Gastrocnemius medialis (tissue), 4 donors: ENCODE data around the gene XYLT1. TPM values are rescaled to one million over a fixed set of nuclear protein-coding genes. Genes with fewer than 3 reads are reported as not detected.

Source experiments
- ATAC-seq, 2 donors: fragments of 150-250 bp; one replicate each; pipeline ENCODE4 v1.9.1; 2016
- DNase-seq, 2 donors: peaks; one replicate each; pipeline ENCODE4 v3.0.0-alpha.2; 2019
- H3K27ac ChIP-seq, 4 donors: fragments of 200-600 bp; sonication (generic); 1 replicate in 1 of 4; 2 replicates in 3 of 4; pipeline ENCODE4 v1.5.1; 2016 to 2018; ENCODE audit warnings: mild to moderate bottlenecking in 2 of 4, moderate library complexity in 1 of 4
- H3K27me3 ChIP-seq, 3 donors: fragments of 200-600 bp; sonication (generic) in 2 of 3; 1 replicate in 1 of 3; 2 replicates in 2 of 3; pipeline versions ENCODE4 v1.5.1 to v1.6.0; 2016 to 2019; ENCODE audit warnings: mild to moderate bottlenecking in 1 of 3, moderate library complexity in 1 of 3
- H3K36me3 ChIP-seq, 2 donors: fragments of 200-600 bp; sonication (generic) in 1 of 2; one replicate each; pipeline ENCODE4 v1.5.1; 2017 to 2018
- H3K4me1 ChIP-seq, 2 donors: fragments of 200-600 bp; sonication (generic) in 1 of 2; one replicate each; pipeline ENCODE4 v1.5.1; 2016 to 2017; ENCODE audit warnings: mild to moderate bottlenecking in 2 of 2
- H3K4me3 ChIP-seq, 4 donors: fragments of 200-600 bp; sonication (generic) in 3 of 4; 1 replicate in 1 of 4; 2 replicates in 3 of 4; pipeline ENCODE4 v1.5.1; 2016 to 2019; ENCODE audit warnings: mild to moderate bottlenecking in 2 of 4
- H3K9me3 ChIP-seq, 3 donors: fragments of 200-600 bp; sonication (generic) in 2 of 3; 1 replicate in 1 of 3; 2 replicates in 2 of 3; pipeline ENCODE4 v1.5.1; 2016 to 2019
- CTCF ChIP-seq, 5 experiments: fragments of 450-650 bp in 3 of 5; fragments of 200-600 bp in 2 of 5; sonication (generic) in 2 of 5; IDR thresholded peaks in 4 of 5; conservative IDR thresholded peaks in 1 of 5; 1 replicate in 4 of 5; 2 replicates in 1 of 5; pipeline ENCODE4 v1.5.1; 2016 to 2019; ENCODE audit warnings: antibody characterized with exemption in 5 of 5, mild to moderate bottlenecking in 3 of 5, moderate library complexity in 3 of 5
- POLR2A ChIP-seq, 2 donors: fragments of 450-650 bp; IDR thresholded peaks; one replicate each; pipeline ENCODE4 v1.6.1; 2017; ENCODE audit warnings: antibody characterized with exemption in 2 of 2, mild to moderate bottlenecking in 2 of 2, moderate library complexity in 2 of 2
- in situ Hi-C, 4 donors: fragments of 200-750 bp; cut with MboI; loops; one replicate each; pipeline versions ENCODE4 v1.15.0 to v1.8.0; 2017; ENCODE audit warnings: low sequenced_read_pairs in 4 of 4
- intact Hi-C: fragments of 100-400 bp; cut with DNase I; formaldehyde crosslinking; loops from one replicate; pipeline ENCODE4 v1.15.1; 2023; ENCODE audit warnings: low total_unique reads
- total RNA-seq, 4 donors: library from RNA; depleted of rRNA; stranded (reverse); fragments of >200 nt; gene quantifications; one replicate each; pipeline versions ENCODE4 v1.1.0 to v1.2.3, GENCODE V29; 2016

XYLT1 gene
- total RNA-seq, 4 donors from 2014 or later: 0.87 to 7.9 (median 1.4) TPM

- intact Hi-C loops (no loop called here), in situ Hi-C loops (no loop called here)
- Histone ChIP-seq H3K36me3 (no peaks in the 10 kb centered on the region), H3K27me3 (no peaks in the 10 kb centered on the region), H3K4me3 (no peak overlapping the region), H3K4me1 (peaks cover 0 to 2% of the 10 kb centered on the region in 2 donors), H3K27ac (no peak overlapping the region), H3K9me3 (no peaks in the 10 kb centered on the region)
- DNase-seq: no peak
- TF ChIP-seq CTCF (IDR thresholded peaks at IDR 0.05 in 4 of 5, conservative IDR thresholded peaks at IDR 0.05 in 1 of 5): no peak
- no peak for TF ChIP-seq POLR2A (IDR thresholded peaks at IDR 0.05)
- ATAC-seq: no peak
Measured at GRCh38 chr16:17261197-17261858, 209.4 kb downstream of the XYLT1 start.

GRCh38 chr16:17260276-17260849 lies 210.4 kb downstream of the XYLT1 start:
- ATAC-seq (no peak), DNase-seq (no peak)
- TF ChIP-seq POLR2A (IDR thresholded peaks at IDR 0.05): no peak
- H3K36me3 ChIP-seq: no peaks in the 10 kb centered on the region
- no peaks in the 10 kb centered on the region for H3K27me3 ChIP-seq
- in situ Hi-C loops: no loop called here
- H3K4me3 ChIP-seq: no peak overlapping the region
- H3K27ac ChIP-seq: no peak overlapping the region
- intact Hi-C loops: no loop called here
- H3K9me3 ChIP-seq: no peaks in the 10 kb centered on the region
- H3K4me1 ChIP-seq: no peaks in the 10 kb centered on the region

- Histone ChIP-seq H3K27me3 (no peaks in the 10 kb centered on the region), H3K36me3 (no peaks in the 10 kb centered on the region), H3K9me3 (no peaks in the 10 kb centered on the region), H3K27ac (no peak overlapping the region), H3K4me1 (no peaks in the 10 kb centered on the region), H3K4me3 (no peak overlapping the region)
- TF ChIP-seq POLR2A (IDR thresholded peaks at IDR 0.05): no peak
- TF ChIP-seq CTCF (IDR thresholded peaks at IDR 0.05 in 4 of 5, conservative IDR thresholded peaks at IDR 0.05 in 1 of 5): no peak
- no peak for DNase-seq
- no peak for ATAC-seq
- in situ Hi-C loops: no loop called here
- intact Hi-C loops: no loop called here
Measured at GRCh38 chr16:17259751-17260270, 210.9 kb downstream of the XYLT1 start.

GRCh38 chr16:17258848-17259713 lies 211.7 kb downstream of the XYLT1 start:
- no peak overlapping the region for H3K27ac ChIP-seq
- in situ Hi-C loops: no loop called here
- ATAC-seq: no peak

More at GRCh38 chr16:17258848-17259713, 211.7 kb downstream of the XYLT1 start:
- Histone ChIP-seq H3K27me3 (no peaks in the 10 kb centered on the region), H3K4me3 (no peak overlapping the region), H3K36me3 (no peaks in the 10 kb centered on the region), H3K4me1 (no peaks in the 10 kb centered on the region), H3K9me3 (no peaks in the 10 kb centered on the region)
- intact Hi-C loops: no loop called here
- TF ChIP-seq POLR2A (IDR thresholded peaks at IDR 0.05) (no peak), CTCF (IDR thresholded peaks at IDR 0.05 in 4 of 5, conservative IDR thresholded peaks at IDR 0.05 in 1 of 5) (no peak)
- no peak for DNase-seq
